HCT116 (cell line): Measurements from ENCODE around the gene MBNL2. TPM values are rescaled to one million over a fixed set of nuclear protein-coding genes. Genes with fewer than 3 reads are reported as not detected.

Source experiments
- ATAC-seq: fragments of 200-7000 bp; cut with Tn5 transposase; 2 replicates; pipeline ENCODE4 v1.9.1; 2020; ENCODE audit warnings: mild to moderate bottlenecking, moderate library complexity
- BruUV-seq: library from RNA; stranded (reverse); fragments of 400-500 nt; replicated peaks from 2 replicates; lab custom pipeline; 2021; lab: Mats Ljungman, UMichigan
- CTCF ChIA-PET: fragments of 300-600 bp; sonication (Branson Sonifier 250); formaldehyde crosslinking; loops from one replicate; lab custom pipeline; 2021; ENCODE audit warnings: antibody characterized with exemption; lab: Charles Lee
- POLR2A ChIA-PET: fragments of 300-600, 350-600 bp; sonication (Branson Sonifier 250); formaldehyde crosslinking; loops from one replicate; lab custom pipeline; 2021; ENCODE audit warnings: antibody characterized with exemption; lab: Charles Lee
- RAD21 ChIA-PET, 2 experiments: fragments of 300-600 bp; sonication (Branson Sonifier 250); formaldehyde crosslinking; loops; one replicate each; lab custom pipeline; 2023; ENCODE audit warnings: low total read pairs in 2 of 2; ENCODE audit not compliant: uncharacterized antibody in 2 of 2, unreplicated experiment in 2 of 2, low non-redundant PET in 1 of 2; lab: Charles Lee
- DNase-seq: peaks from one replicate; pipeline ENCODE4 v3.0.0-alpha.2; 2010; ENCODE audit warnings: low read depth, low spot score
- H2AFZ ChIP-seq: fragments of 200-600 bp; shearing (Covaris generic), sonication (generic); 2 replicates; pipeline ENCODE4 v1.6.1; 2017; ENCODE audit warnings: low read depth, mixed run types, mixed read lengths, antibody characterized with exemption, low read length; ENCODE audit not compliant: poor library complexity, severe bottlenecking
- H3K27ac ChIP-seq: 2 replicates; pipeline ENCODE4 v1.5.1; 2012; ENCODE audit warnings: low read depth, low read length
- H3K27me3 ChIP-seq: fragments of 200-600 bp; sonication (generic); 2 replicates; pipeline ENCODE4 v1.6.1; 2016; ENCODE audit warnings: mixed run types, low read length, mixed read lengths; ENCODE audit not compliant: insufficient read depth
- H3K36me3 ChIP-seq, 2 experiments: fragments of 200-500 bp in 1 of 2; fragments of 200-600 bp in 1 of 2; sonication (Bioruptor generic) in 1 of 2; sonication (generic) in 1 of 2; 2 replicates each; pipeline versions ENCODE4 v1.5.1 to v1.6.1; 2014 to 2016; ENCODE audit warnings: low read length in 2 of 2, inconsistent platforms in 1 of 2, mixed read lengths in 1 of 2, mixed run types in 1 of 2; ENCODE audit not compliant: insufficient read depth in 2 of 2, control insufficient read depth in 1 of 2
- H3K4me1 ChIP-seq, 2 experiments: fragments of 200-600 bp in 1 of 2; sonication (generic) in 1 of 2; 2 replicates each; pipeline versions ENCODE4 v1.5.1 to v1.6.1; 2012 to 2017; ENCODE audit warnings: low read length in 2 of 2, inconsistent platforms in 1 of 2, mild to moderate bottlenecking in 1 of 2, mixed read lengths in 1 of 2, mixed run types in 1 of 2, moderate library complexity in 1 of 2; ENCODE audit not compliant: insufficient read depth in 2 of 2, control insufficient read depth in 1 of 2
- H3K4me2 ChIP-seq: fragments of 200-600 bp; sonication (generic); 2 replicates; pipeline ENCODE4 v1.6.1; 2017; ENCODE audit warnings: mixed run types, low read length, mixed read lengths
- H3K4me3 ChIP-seq, 2 experiments: fragments of 200-600 bp in 1 of 2; sonication (generic) in 1 of 2; replicated peaks in 1 of 2; 2 replicates each; pipeline ENCODE4 v1.5.1; 2011 to 2016; ENCODE audit warnings: low read length in 2 of 2, control low read depth in 1 of 2, low read depth in 1 of 2, mild to moderate bottlenecking in 1 of 2, mixed read lengths in 1 of 2, mixed run types in 1 of 2
- H3K79me2 ChIP-seq: fragments of 200-600 bp; sonication (generic); 2 replicates; pipeline ENCODE4 v1.6.1; 2017; ENCODE audit warnings: mild to moderate bottlenecking, mixed run types, low read length, moderate library complexity, mixed read lengths; ENCODE audit not compliant: insufficient read depth
- H3K9ac ChIP-seq: fragments of 200-600 bp; sonication (generic); 2 replicates; pipeline ENCODE4 v1.6.1; 2016; ENCODE audit warnings: low read length, mixed read lengths
- H3K9me2 ChIP-seq: fragments of 200-600 bp; sonication (generic), shearing (Covaris generic); 2 replicates; pipeline ENCODE4 v1.6.1; 2017; ENCODE audit warnings: mixed run types, mild to moderate bottlenecking, moderate library complexity; ENCODE audit not compliant: insufficient read depth
- H3K9me3 ChIP-seq, 2 experiments: fragments of 200-500 bp in 1 of 2; fragments of 200-600 bp in 1 of 2; sonication (Bioruptor generic) in 1 of 2; sonication (generic) in 1 of 2; 2 replicates each; pipeline ENCODE4 v1.6.1; 2014 to 2017; ENCODE audit warnings: low read length in 2 of 2, mixed read lengths in 2 of 2, inconsistent platforms in 1 of 2, low read depth in 1 of 2, mild to moderate bottlenecking in 1 of 2, mixed run types in 1 of 2, moderate library complexity in 1 of 2; ENCODE audit not compliant: control insufficient read depth in 1 of 2, insufficient read depth in 1 of 2
- H4K20me1 ChIP-seq: fragments of 200-600 bp; sonication (generic), shearing (Covaris generic); 2 replicates; pipeline ENCODE4 v1.6.1; 2017; ENCODE audit warnings: mixed run types, mild to moderate bottlenecking, moderate library complexity; ENCODE audit not compliant: insufficient read depth
- CBX3 ChIP-seq: IDR thresholded peaks from 2 replicates; pipeline ENCODE4 v1.6.1; 2012; ENCODE audit warnings: low read depth
- CEBPB ChIP-seq: IDR thresholded peaks from 2 replicates; pipeline ENCODE4 v1.6.1; 2012; ENCODE audit warnings: low read depth
- EGR1 ChIP-seq: IDR thresholded peaks from 2 replicates; pipeline ENCODE4 v1.6.1; 2012; ENCODE audit warnings: low read depth
- ELF1 ChIP-seq: IDR thresholded peaks from 2 replicates; pipeline ENCODE4 v1.6.1; 2012; ENCODE audit warnings: low read depth, borderline replicate concordance
- EZH2phosphoT487 ChIP-seq: fragments of 200-600 bp; IDR thresholded peaks from 2 replicates; pipeline ENCODE4 v1.6.1; 2018; ENCODE audit warnings: antibody characterized with exemption, borderline replicate concordance
- POLR2A ChIP-seq: IDR thresholded peaks from 2 replicates; pipeline ENCODE4 v1.7.0; 2011; ENCODE audit warnings: borderline replicate concordance; ENCODE audit not compliant: insufficient read depth, insufficient read length; ENCODE audit errors: extremely low read depth
- POLR2AphosphoS5 ChIP-seq: IDR thresholded peaks from 2 replicates; pipeline ENCODE4 v1.6.1; 2011; ENCODE audit warnings: mild to moderate bottlenecking, low read depth, low read length, moderate library complexity
- RAD21 ChIP-seq: IDR thresholded peaks from 2 replicates; pipeline ENCODE4 v1.6.1; 2012; ENCODE audit warnings: low read depth, mild to moderate bottlenecking
- SIN3A ChIP-seq: IDR thresholded peaks from 2 replicates; pipeline ENCODE4 v1.6.1; 2012; ENCODE audit warnings: low read depth
- SP1 ChIP-seq: IDR thresholded peaks from 2 replicates; pipeline ENCODE4 v1.6.1; 2012; ENCODE audit warnings: low read depth
- TCF7L2 ChIP-seq: IDR thresholded peaks from 2 replicates; pipeline ENCODE4 v1.7.0; 2011; ENCODE audit warnings: borderline replicate concordance, inconsistent platforms; ENCODE audit not compliant: insufficient read depth, insufficient read length; ENCODE audit errors: extremely low read depth
- ZFX ChIP-seq: fragments of 450-650 bp; IDR thresholded peaks from 2 replicates; pipeline ENCODE4 v1.6.1; 2017
- ZNF274 ChIP-seq: fragments of 200-500 bp; sonication (Bioruptor generic); IDR thresholded peaks from 2 replicates; pipeline ENCODE4 v1.6.1; 2014; ENCODE audit warnings: mild to moderate bottlenecking, low read depth, low read length, inconsistent platforms
- intact Hi-C: fragments of 100-400 bp; cut with micrococcal nuclease; formaldehyde crosslinking; loops from 2 replicates; pipeline ENCODE4 v1.10.0; 2022
- total RNA-seq: library from RNA; stranded (reverse); gene quantifications from one replicate; pipeline ENCODE4 v1.2.1, GENCODE V29; 2021; ENCODE audit not compliant: unreplicated experiment
- TF ChIP-seq, protein P1 (sequence below): IDR thresholded peaks from 2 replicates; pipeline ENCODE4 v1.6.1; 2012; ENCODE audit warnings: low read depth
- TF ChIP-seq, protein P2 (sequence below): IDR thresholded peaks from 2 replicates; pipeline ENCODE4 v1.6.1; 2012
- TF ChIP-seq, protein P3 (sequence below): IDR thresholded peaks from 2 replicates; pipeline ENCODE4 v1.6.1; 2012
- TF ChIP-seq, protein P4 (sequence below), 3 experiments: fragments of 200-600 bp in 1 of 3; sonication (generic) in 1 of 3; IDR thresholded peaks in 2 of 3; conservative IDR thresholded peaks in 1 of 3; 2 replicates each; pipeline ENCODE4 v1.5.1; 2012 to 2017; ENCODE audit warnings: low read depth in 2 of 3, low read length in 2 of 3, antibody characterized with exemption in 1 of 3, borderline replicate concordance in 1 of 3, control low read depth in 1 of 3, mild to moderate bottlenecking in 1 of 3, mixed read lengths in 1 of 3, mixed run types in 1 of 3, moderate library complexity in 1 of 3; ENCODE audit not compliant: insufficient read depth in 1 of 3

Gene MBNL2
- total RNA-seq, 1 experiment from 2014 or later: 73.9 TPM

DNA sequence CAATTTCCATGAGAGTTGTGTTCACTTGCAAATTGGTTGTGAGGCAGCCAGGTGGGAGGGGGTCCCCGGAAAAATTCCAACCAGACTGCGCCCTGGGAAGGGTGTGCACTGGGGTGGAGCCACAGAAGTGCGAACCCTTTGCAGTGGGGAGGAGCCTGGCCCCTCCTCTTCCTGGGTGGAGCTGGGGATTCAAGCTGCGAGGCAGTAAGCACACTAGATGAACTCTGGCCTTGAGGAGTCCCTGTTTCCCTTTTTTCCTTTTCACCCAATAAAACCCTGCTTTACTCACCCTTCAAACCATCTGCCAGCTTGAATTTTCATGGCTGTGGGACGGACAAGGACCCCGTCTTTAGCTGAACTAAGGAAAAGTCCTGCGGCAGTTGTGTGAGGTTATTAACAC lies 31.0 kb upstream of the MBNL2 start:
- POLR2A ChIA-PET: interaction anchor here (1.2 kb wide), 1 partner anchor 49 kb away, joined by 10 read pairs; no protein-coding TSS in a partner anchor
- TF ChIP-seq EZH2phosphoT487 (no peak), POLR2AphosphoS5 (no peak), CBX3 (no peak), TCF7L2 (no peak), EGR1 (no peak), RAD21 (no peak), ELF1 (no peak), ZNF274 (no peak), SP1 (no peak), ZFX (no peak), SIN3A (no peak), POLR2A (no peak), CEBPB (no peak)
- TF ChIP-seq, protein P1, sequence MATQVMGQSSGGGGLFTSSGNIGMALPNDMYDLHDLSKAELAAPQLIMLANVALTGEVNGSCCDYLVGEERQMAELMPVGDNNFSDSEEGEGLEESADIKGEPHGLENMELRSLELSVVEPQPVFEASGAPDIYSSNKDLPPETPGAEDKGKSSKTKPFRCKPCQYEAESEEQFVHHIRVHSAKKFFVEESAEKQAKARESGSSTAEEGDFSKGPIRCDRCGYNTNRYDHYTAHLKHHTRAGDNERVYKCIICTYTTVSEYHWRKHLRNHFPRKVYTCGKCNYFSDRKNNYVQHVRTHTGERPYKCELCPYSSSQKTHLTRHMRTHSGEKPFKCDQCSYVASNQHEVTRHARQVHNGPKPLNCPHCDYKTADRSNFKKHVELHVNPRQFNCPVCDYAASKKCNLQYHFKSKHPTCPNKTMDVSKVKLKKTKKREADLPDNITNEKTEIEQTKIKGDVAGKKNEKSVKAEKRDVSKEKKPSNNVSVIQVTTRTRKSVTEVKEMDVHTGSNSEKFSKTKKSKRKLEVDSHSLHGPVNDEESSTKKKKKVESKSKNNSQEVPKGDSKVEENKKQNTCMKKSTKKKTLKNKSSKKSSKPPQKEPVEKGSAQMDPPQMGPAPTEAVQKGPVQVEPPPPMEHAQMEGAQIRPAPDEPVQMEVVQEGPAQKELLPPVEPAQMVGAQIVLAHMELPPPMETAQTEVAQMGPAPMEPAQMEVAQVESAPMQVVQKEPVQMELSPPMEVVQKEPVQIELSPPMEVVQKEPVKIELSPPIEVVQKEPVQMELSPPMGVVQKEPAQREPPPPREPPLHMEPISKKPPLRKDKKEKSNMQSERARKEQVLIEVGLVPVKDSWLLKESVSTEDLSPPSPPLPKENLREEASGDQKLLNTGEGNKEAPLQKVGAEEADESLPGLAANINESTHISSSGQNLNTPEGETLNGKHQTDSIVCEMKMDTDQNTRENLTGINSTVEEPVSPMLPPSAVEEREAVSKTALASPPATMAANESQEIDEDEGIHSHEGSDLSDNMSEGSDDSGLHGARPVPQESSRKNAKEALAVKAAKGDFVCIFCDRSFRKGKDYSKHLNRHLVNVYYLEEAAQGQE: no peak
- TF ChIP-seq, protein P2, sequence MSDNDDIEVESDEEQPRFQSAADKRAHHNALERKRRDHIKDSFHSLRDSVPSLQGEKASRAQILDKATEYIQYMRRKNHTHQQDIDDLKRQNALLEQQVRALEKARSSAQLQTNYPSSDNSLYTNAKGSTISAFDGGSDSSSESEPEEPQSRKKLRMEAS: no peak
- TF ChIP-seq, protein P3, sequence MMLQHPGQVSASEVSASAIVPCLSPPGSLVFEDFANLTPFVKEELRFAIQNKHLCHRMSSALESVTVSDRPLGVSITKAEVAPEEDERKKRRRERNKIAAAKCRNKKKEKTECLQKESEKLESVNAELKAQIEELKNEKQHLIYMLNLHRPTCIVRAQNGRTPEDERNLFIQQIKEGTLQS: no peak
- TF ChIP-seq, protein P4, sequence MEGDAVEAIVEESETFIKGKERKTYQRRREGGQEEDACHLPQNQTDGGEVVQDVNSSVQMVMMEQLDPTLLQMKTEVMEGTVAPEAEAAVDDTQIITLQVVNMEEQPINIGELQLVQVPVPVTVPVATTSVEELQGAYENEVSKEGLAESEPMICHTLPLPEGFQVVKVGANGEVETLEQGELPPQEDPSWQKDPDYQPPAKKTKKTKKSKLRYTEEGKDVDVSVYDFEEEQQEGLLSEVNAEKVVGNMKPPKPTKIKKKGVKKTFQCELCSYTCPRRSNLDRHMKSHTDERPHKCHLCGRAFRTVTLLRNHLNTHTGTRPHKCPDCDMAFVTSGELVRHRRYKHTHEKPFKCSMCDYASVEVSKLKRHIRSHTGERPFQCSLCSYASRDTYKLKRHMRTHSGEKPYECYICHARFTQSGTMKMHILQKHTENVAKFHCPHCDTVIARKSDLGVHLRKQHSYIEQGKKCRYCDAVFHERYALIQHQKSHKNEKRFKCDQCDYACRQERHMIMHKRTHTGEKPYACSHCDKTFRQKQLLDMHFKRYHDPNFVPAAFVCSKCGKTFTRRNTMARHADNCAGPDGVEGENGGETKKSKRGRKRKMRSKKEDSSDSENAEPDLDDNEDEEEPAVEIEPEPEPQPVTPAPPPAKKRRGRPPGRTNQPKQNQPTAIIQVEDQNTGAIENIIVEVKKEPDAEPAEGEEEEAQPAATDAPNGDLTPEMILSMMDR (IDR thresholded peaks at IDR 0.05 in 2 of 3, conservative IDR thresholded peaks at IDR 0.05 in 1 of 3; ENCODE audit: borderline replicate concordance in 1 of 3, insufficient read depth in 1 of 3, low read depth in 2 of 3, low read length in 2 of 3): no peak
- Histone ChIP-seq H3K36me3 (no peaks in the 10 kb centered on the region), H3K9ac (no peak overlapping the region), H3K9me2 (no peaks in the 10 kb centered on the region), H3K4me1 (peaks cover 19 to 49% of the 10 kb centered on the region in 2 experiments), H4K20me1 (no peaks in the 10 kb centered on the region), H3K4me3 (no peak overlapping the region), H3K4me2 (no peak overlapping the region), H3K9me3 (no peaks in the 10 kb centered on the region), H3K79me2 (no peaks in the 10 kb centered on the region), H2AFZ (no peak overlapping the region), H3K27me3 (no peaks in the 10 kb centered on the region), H3K27ac (no peak overlapping the region)
- DNase-seq (no peak), ATAC-seq (peak; percentile 49; the same call in 1 of the 2 replicates)
- intact Hi-C loops: no loop called here
- RAD21 ChIA-PET: no interaction called here
- CTCF ChIA-PET: interaction anchor here (1.2 kb wide), 1 partner anchor 81 kb away, joined by 3 read pairs; no protein-coding TSS in a partner anchor
- BruUV-seq: no TSS peak
